Uterus (tissue), 4 donors: ENCODE data around the gene SLC37A4. TPM values are rescaled to one million over a fixed set of nuclear protein-coding genes. Genes with fewer than 3 reads are reported as not detected.

Source experiments
- DNase-seq, 2 donors: peaks; one replicate each; pipeline ENCODE4 v3.0.0-alpha.2; 2019 to 2020
- H3K27ac ChIP-seq, 2 donors: fragments of 200-600 bp; sonication (generic); 1 replicate in 1 of 2; 2 replicates in 1 of 2; pipeline ENCODE4 v1.5.1; 2016 to 2018
- H3K27me3 ChIP-seq, 2 donors: fragments of 200-600 bp; sonication (generic); one replicate each; pipeline ENCODE4 v1.5.1; 2018 to 2019; ENCODE audit warnings: control low read depth in 1 of 2
- H3K36me3 ChIP-seq, 2 donors: fragments of 200-600 bp; sonication (generic); one replicate each; pipeline ENCODE4 v1.5.1; 2019; ENCODE audit warnings: control low read depth in 1 of 2
- H3K4me1 ChIP-seq, 2 donors: fragments of 200-600 bp; sonication (generic); one replicate each; pipeline ENCODE4 v1.5.1; 2018 to 2019; ENCODE audit warnings: control low read depth in 1 of 2
- H3K4me3 ChIP-seq, 2 donors: fragments of 200-600 bp; sonication (generic); 1 replicate in 1 of 2; 2 replicates in 1 of 2; pipeline ENCODE4 v1.5.1; 2018 to 2019; ENCODE audit warnings: mild to moderate bottlenecking in 1 of 2
- H3K9me3 ChIP-seq, 2 donors: fragments of 200-600 bp; sonication (generic); one replicate each; pipeline ENCODE4 v1.5.1; 2019; ENCODE audit warnings: control low read depth in 1 of 2
- CTCF ChIP-seq, 4 experiments: fragments of 200-600 bp in 2 of 4; fragments of 450-650 bp in 2 of 4; sonication (generic) in 2 of 4; IDR thresholded peaks; one replicate each; pipeline ENCODE4 v1.5.1; 2016 to 2019; ENCODE audit warnings: antibody characterized with exemption in 4 of 4, mild to moderate bottlenecking in 2 of 4, moderate library complexity in 1 of 4
- POLR2A ChIP-seq, 2 donors: fragments of 450-650 bp; IDR thresholded peaks; one replicate each; pipeline ENCODE4 v1.6.1; 2016; ENCODE audit warnings: antibody characterized with exemption in 2 of 2, mild to moderate bottlenecking in 1 of 2, moderate library complexity in 1 of 2
- intact Hi-C: fragments of 100-400 bp; cut with DNase I; formaldehyde crosslinking; loops from one replicate; pipeline ENCODE4 v1.15.1; 2023; ENCODE audit warnings: low total_unique reads
- total RNA-seq, 4 donors: library from RNA; depleted of rRNA in 3 of 4; stranded (reverse); fragments of >200 nt in 3 of 4; gene quantifications; one replicate each; pipeline versions ENCODE4 v1.1.0 to v1.2.4, GENCODE V29; 2014 to 2023
- donor health status: DM: yes; HTN: yes; CAD: no.

Gene SLC37A4
- total RNA-seq, 4 donors from 2014 or later = 7.4 to 18.1 (median 11.9) TPM

GRCh38 chr11:119031912-119032280, 1.2 kb upstream of the SLC37A4 start:
- Histone ChIP-seq H3K9me3 (no peaks in the 10 kb centered on the region), H3K27me3 (no peaks in the 10 kb centered on the region), H3K27ac (no peak overlapping the region), H3K4me3 (no peak overlapping the region), H3K4me1 (no peaks in the 10 kb centered on the region), H3K36me3 (no peaks in the 10 kb centered on the region)
- no peak for DNase-seq
- TF ChIP-seq POLR2A (IDR thresholded peaks at IDR 0.05) = no peak
- TF ChIP-seq CTCF (IDR thresholded peaks at IDR 0.05) = no peak
- intact Hi-C loops = no loop called here

- intact Hi-C loops = no loop called here
- Histone ChIP-seq H3K27me3 (no peaks in the 10 kb centered on the region), H3K4me3 (peak overlapping the region; percentile 56 to 59), H3K9me3 (no peaks in the 10 kb centered on the region), H3K27ac (peak overlapping the region; percentile 67 to 82), H3K4me1 (no peaks in the 10 kb centered on the region), H3K36me3 (no peaks in the 10 kb centered on the region)
- TF ChIP-seq CTCF (IDR thresholded peaks at IDR 0.05) = no peak
- no peak for TF ChIP-seq POLR2A (IDR thresholded peaks at IDR 0.05)
- DNase-seq = no peak
These were observed 698 bp downstream of the SLC37A4 start for GRCh38 chr11:119030029-119030328.

DNA sequence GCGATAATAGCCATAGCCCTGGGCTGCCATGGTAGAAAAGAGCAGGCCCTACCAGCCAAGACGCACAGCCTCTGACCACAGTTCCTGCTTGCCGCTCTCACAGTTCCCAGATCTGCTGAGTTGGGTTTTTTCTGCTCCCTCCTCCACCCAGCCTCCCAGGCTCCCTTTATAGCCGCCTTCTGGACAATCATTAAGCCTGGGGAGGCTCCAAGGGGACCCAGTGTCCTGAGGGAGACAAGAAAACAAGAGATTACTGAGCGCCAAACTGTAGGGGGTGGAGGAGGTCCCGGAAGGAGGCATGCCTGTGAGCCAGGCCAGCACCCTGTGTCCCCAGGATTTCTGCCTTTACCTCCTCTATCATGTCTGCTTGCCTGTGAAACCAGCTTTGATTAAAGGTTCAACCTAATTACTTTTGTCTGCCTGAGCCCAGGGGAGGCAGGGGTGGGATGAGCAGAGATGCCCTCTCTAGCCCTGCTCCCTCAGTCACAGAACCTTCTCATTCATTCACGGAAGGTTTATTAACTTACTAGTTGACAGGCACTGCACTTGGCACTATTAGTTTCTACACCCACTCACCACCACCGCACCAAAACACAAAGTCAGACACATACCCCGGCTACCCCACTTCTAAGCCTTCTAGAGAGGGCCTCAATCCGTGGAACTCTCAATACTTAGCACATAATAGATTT, 1.2 kb downstream of the SLC37A4 start:
- TF ChIP-seq POLR2A (IDR thresholded peaks at IDR 0.05) (no peak), CTCF (IDR thresholded peaks at IDR 0.05) (no peak)
- Histone ChIP-seq H3K9me3 (no peaks in the 10 kb centered on the region), H3K36me3 (no peaks in the 10 kb centered on the region), H3K4me1 (no peaks in the 10 kb centered on the region), H3K27ac (peak overlapping the region; percentile 67 to 82), H3K27me3 (no peaks in the 10 kb centered on the region), H3K4me3 (peak overlapping the region; percentile 56 to 59)
- intact Hi-C loops = no loop called here
- DNase-seq = no peak

DNA sequence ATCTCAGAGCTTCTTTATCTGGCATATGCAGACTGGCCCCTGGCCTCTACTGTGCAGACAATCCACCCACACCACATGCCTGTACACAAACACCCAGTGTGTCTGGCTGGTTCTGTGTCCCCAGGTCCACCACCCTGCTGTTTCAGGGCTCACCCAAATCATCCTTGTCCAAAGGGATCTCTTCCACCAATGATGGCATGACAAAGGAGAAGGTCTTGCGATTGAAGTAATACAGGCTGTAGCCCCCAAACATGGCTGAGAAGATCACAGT, 1.7 kb downstream of the SLC37A4 start:
- TF ChIP-seq CTCF (IDR thresholded peaks at IDR 0.05) (no peak), POLR2A (IDR thresholded peaks at IDR 0.05) (no peak)
- peak overlapping the region in 1 of 2 donors; percentile 82 for H3K27ac ChIP-seq
- H3K4me3 ChIP-seq = no peak overlapping the region
- no peaks in the 10 kb centered on the region for H3K27me3 ChIP-seq
- H3K4me1 ChIP-seq = no peaks in the 10 kb centered on the region
- no peaks in the 10 kb centered on the region for H3K36me3 ChIP-seq
- H3K9me3 ChIP-seq = no peaks in the 10 kb centered on the region
- intact Hi-C loops = no loop called here
- no peak for DNase-seq

DNA sequence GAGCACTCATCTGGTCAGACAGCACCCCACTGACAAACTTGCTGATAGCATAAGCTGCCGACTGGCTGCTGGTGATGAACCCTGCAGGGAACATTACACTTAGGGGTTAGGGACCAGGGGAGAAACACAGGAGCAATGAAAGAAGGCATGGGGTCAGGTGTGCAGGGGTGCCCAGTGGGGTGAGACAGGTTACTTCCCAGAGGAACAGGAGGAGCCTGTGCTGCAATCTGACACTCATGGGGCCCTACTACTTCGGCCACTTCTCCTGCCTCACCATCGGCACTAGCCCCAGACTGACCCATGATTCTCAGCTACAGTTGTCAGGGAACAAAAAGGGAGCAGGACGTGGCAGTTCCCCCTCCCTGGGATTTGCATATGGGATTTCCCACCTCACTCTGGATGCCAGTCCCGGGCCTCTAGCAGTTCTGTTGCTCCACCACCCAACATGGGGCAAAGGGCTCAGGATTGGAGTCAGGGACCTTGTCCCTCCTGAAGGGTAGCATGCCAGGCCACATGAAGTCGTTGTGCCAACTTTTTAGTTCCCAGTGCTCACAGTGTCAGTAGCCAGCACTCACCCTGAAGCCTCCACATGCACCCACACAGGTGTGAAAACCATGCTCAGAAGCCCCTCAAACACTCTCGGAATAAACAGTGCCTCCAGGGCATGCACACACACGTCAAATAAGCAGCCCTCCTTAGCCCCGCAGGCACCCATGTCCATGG, 2.2 kb downstream of the SLC37A4 start:
- DNase-seq = no peak
- no peaks in the 10 kb centered on the region for H3K9me3 ChIP-seq
- H3K36me3 ChIP-seq = no peaks in the 10 kb centered on the region
- peak overlapping the region in 1 of 2 donors; percentile 82 for H3K27ac ChIP-seq
- H3K4me3 ChIP-seq = no peak overlapping the region
- TF ChIP-seq POLR2A (IDR thresholded peaks at IDR 0.05) (no peak), CTCF (IDR thresholded peaks at IDR 0.05) (no peak)
- H3K4me1 ChIP-seq = no peaks in the 10 kb centered on the region
- H3K27me3 ChIP-seq = no peaks in the 10 kb centered on the region
- intact Hi-C loops = no loop called here
